Fibroblast of mammary gland (primary cell): ENCODE results near the gene SNTN.
A peak's percentile ranks its signal among the peaks of the same experiment; 100 is the strongest.

Experiments used
- DNase-seq: peaks from one replicate; pipeline ENCODE4 v3.0.0-alpha.2; 2010; ENCODE audit warnings: low read depth
- H3K4me3 ChIP-seq: 2 replicates; pipeline ENCODE4 v1.5.1; 2011; ENCODE audit warnings: low read depth, mild to moderate bottlenecking, low read length, moderate library complexity; ENCODE audit not compliant: control insufficient read depth
- CTCF ChIP-seq: conservative IDR thresholded peaks from 2 replicates; pipeline ENCODE4 v1.5.1; 2011; ENCODE audit warnings: low read depth, low read length, inconsistent platforms; ENCODE audit not compliant: control insufficient read depth, insufficient read depth

SNTN gene

DNA sequence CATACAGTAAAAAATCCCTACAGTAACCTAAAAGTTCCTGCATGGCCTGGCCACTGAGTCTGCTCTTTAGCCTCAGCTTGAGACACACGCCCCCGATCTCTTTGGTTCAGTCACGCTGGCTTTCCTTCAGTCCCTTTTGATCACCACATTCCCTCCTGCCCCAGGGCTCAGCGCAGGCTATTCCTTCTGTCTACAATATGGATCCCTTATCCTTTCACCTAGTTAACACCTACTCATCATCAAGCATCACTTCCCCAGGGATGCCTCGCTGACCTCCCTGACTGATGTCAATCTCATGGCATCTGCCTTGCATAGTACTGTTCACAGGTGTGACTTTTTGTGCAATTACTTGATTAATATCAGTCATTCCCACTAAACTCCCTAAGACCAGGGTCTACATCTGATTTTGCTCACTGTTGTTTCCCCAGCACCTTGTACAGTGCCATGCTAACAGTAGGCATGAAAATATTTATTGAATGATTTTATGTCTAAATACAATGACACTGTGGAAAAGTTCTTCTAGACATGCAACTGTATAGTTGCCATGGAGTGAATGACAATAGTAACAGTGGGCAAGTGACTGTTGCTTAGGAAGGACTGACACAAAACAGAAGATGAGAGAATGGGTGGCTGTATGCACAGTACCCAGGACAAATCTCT, at the start of gene SNTN:
Gene SNTN (plus strand): TSS at position 610 of the 660 bp plus-strand sequence. CDS start 13 bp downstream, at position 623.
- H3K4me3 ChIP-seq: no peak within 1 kb of the TSS
- no peak for TF ChIP-seq CTCF
- DNase-seq: no peak

DNA sequence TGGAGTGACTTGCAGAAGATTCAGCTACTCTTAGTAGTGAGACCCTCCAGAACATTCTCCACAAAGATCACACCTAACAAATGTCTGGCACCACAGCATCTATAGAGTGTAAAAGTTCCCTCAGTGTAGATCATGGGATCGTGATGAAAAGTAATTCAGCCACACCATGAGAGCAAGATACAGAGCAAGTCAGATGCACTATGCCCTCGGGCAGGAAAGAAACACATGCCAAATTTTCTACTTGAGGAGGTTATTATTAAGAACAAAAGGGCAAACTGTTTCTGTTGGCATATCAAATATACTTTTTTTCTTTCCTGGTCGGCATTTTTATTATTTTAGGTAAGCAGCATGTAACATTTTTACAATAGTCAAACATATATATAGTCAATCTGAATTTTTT, 44.8 kb upstream of the SNTN start:
- H3K4me3 ChIP-seq: no peak overlapping the region
- TF ChIP-seq CTCF: no peak
- DNase-seq: no peak

DNA sequence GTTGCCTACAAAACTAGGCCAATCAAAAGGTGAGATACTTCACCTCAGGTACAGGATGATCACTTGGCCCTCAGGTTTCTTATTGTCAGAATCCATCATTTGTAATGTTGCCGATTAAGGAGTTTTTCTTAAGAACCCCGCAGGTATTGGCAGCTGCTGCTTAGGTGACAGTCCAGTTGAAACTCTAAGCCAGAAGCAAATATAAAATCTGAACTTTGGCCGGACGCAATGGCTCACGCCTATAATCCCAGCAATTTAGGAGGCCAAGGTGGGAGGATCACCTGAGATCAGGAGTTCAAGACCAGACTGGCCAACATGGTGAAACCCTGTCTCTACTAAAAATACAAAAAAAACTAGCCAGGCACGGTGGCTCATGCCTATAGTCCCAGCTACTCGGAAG, 43.1 kb upstream of the SNTN start:
- TF ChIP-seq CTCF: no peak
- DNase-seq: no peak
- H3K4me3 ChIP-seq: no peak overlapping the region

GRCh38 chr3:63609834-63610233, 42.6 kb upstream of the SNTN start:
- no peak overlapping the region for H3K4me3 ChIP-seq
- TF ChIP-seq CTCF: no peak
- no peak for DNase-seq

DNA sequence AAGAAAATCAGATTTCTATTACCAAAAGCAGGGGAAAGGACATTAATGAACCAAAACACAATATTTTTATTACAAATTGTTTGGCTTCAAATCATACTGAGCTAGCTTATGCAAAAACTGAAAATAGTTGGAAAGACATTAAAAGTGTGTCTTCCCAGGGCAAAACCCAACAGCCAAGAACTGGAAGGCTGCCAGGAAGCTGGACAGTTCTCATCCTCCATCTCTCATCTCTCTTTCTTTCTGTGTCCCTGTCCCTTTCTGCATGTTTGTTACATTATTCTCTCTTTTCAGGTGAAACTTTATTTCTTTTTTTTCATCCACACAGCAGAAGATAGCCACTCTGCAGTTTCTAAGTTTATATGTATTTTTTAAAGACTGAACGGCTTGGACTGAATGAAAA, 41.1 kb upstream of the SNTN start:
- no peak overlapping the region for H3K4me3 ChIP-seq
- TF ChIP-seq CTCF: no peak
- DNase-seq: peak; percentile 4

- TF ChIP-seq CTCF: no peak
- no peak overlapping the region for H3K4me3 ChIP-seq
- peak; percentile 23 for DNase-seq
Measured at GRCh38 chr3:63613561-63613960, 38.9 kb upstream of the SNTN start.

GRCh38 chr3:63617391-63617790, 35.1 kb upstream of the SNTN start:
- no peak overlapping the region for H3K4me3 ChIP-seq
- DNase-seq: no peak
- no peak for TF ChIP-seq CTCF
